ENCODE data around the gene USP54. TPM values are rescaled to one million over a fixed set of nuclear protein-coding genes. Genes with fewer than 3 reads are reported as not detected.

The USP54 gene
- total RNA-seq, 1 donor from 2014 or later, result 16.4 TPM

GRCh38 chr10:73537709-73538108, 53.4 kb downstream of the USP54 start:
- no peak for DNase-seq (ENCODE audit: extremely low read depth, low read depth, low spot score)

DNA sequence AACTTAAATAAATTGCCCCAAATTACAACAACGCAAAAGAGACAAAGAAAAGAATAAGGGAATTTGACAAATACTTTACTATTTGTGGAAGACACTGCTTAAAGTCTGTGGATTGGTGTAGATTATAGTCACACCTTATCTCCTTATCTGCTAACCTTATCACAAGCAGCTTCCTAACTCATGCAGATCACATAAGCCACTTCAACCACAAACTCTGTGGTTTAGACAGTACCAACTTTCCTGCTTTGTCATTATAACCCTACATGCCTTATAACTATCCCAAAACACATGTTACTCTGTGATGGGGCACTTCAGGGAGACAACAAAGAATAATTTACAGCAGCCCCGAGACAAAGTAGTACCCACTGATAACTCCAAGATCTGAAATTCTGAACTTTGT, 53.9 kb downstream of the USP54 start:
- DNase-seq (ENCODE audit: extremely low read depth, low read depth, low spot score), result no peak

GRCh38 chr10:73534857-73535256, 56.3 kb downstream of the USP54 start:
- no peak for DNase-seq (ENCODE audit: extremely low read depth, low read depth, low spot score)

DNA sequence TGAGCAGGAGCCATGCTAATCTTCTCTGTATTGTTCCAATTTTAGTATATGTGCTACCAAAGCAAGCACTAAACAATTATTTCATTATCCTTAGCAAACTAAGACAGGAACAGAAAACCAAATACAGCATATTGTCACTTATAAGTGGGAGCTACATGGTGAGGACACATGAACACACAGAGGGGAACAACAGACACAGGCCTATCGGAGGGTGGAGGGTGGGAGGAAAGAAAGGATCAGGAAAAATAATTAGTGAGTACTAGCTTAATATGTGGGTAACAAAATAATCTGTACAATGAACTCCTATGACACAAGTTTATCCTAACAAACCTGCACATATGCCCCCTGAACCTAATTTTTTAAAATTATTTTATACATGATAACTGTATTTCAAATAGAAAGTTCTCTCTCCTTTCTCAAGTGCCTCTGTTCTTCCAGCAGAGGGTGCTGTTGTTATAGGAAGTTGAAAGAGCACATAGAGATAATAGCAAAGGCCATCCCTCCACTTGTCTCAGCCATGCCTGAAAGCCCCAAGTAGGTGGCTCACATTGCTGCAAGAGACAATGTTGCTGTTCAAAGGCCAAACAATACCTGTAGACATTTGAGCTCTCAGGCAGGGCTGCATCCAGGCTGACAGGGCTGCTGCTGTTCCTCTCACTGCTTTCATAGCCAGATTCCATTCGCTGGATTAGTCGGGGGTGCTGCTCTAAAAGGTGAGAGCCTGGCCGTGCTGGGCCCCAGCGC, 61.9 kb downstream of the USP54 start:
- DNase-seq (ENCODE audit: extremely low read depth, low read depth, low spot score), result peak; percentile 61

GRCh38 chr10:73522263-73522662, 68.9 kb downstream of the USP54 start:
- no peak for DNase-seq (ENCODE audit: extremely low read depth, low read depth, low spot score)

- DNase-seq (ENCODE audit: extremely low read depth, low read depth, low spot score), result no peak
These were observed 71.8 kb downstream of the USP54 start for GRCh38 chr10:73519336-73519735.

GRCh38 chr10:73517166-73517888, 73.8 kb downstream of the USP54 start:
- DNase-seq (ENCODE audit: extremely low read depth, low read depth, low spot score), result no peak

DNA sequence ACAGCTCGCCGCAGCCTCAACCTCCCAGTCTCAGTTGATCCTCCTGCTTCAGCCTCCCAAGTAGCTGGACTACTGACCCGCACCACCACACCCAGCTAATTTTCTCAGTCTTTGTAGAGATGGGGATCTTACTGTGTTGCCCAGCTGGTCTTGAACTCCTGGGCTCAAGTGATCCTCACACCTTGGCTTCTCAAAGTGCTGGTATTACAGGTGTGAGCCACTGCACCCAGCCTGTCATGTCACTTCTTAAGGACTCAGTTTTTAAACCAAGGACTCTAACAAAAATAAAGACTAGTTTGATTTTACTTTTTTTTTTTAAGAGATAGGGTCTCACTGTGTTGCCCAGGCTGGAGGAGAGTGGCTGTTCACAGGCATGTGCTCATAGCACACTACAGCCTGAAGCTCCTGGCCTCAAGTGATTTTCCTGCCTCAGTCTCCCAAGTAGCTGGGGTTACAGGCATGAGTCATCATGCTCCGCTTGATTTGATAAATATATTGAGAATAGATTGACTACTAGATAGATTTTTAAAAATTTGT, 78.9 kb downstream of the USP54 start:
- no peak for DNase-seq (ENCODE audit: extremely low read depth, low read depth, low spot score)

DNA sequence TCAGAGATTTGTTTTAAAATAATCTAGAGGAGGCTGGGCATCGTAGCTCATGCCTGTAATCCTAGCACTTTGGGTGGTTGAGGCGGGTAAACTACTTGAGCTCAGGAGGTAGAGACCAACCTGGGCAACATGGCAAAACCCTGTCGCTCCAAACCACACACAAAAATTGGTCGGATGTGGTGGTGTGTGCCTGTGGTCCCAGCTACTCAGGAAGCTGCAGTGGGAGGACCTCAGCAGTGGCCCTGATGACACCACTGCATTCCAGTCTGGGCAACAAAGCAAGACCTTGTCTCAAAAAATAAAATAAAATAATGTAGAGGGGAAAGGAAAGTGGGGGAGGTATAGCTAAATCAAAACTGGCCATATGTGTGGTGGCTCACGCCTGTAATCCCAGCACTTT, 81.4 kb downstream of the USP54 start:
- DNase-seq (ENCODE audit: extremely low read depth, low read depth, low spot score), result no peak

- no peak for DNase-seq (ENCODE audit: extremely low read depth, low read depth, low spot score)
These were observed 84.7 kb downstream of the USP54 start for GRCh38 chr10:73506491-73506890.

DNA sequence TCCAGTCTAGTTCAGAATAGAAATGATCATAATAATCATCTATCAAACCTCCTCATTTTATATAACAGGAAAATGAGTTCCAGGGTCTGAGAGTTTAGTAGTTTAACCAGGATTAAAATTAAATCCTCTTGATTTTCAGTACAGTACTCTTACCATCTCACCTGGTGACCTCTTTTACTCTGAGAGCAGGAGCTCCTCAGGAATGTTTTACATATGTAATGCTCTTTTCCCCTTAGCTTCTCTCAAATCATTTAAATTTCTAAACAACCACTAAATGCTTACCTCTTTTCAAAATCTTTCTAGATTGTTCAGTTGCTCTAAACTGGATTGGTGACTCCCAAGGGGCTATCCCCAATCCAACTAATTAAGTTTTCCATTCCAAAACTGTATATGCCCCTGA, 85.1 kb downstream of the USP54 start:
- no peak for DNase-seq (ENCODE audit: extremely low read depth, low read depth, low spot score)

DNA sequence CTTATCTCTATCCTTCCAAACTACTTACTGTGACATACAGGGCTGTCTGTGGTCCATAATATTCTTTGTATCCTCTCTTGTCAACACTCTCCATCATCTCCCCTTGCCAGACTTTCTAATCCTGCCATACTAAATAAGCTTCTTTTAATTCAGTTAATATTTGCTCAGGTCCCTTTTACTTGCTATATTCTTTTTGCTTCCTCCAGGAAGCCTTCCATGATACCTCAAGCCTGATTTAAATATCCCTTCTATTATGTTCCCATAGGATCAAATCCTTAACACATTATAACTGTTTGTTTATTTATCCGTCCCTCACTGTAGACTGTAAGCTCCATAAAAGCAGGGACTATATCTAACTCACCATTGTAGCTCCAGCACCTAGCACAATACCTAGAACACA, 88.1 kb downstream of the USP54 start:
- DNase-seq (ENCODE audit: extremely low read depth, low read depth, low spot score), result no peak

- no peak for DNase-seq (ENCODE audit: extremely low read depth, low read depth, low spot score)
These were observed 89.5 kb downstream of the USP54 start for GRCh38 chr10:73501651-73502050.

- DNase-seq (ENCODE audit: extremely low read depth, low read depth, low spot score), result no peak
These were observed 93.5 kb downstream of the USP54 start for GRCh38 chr10:73497623-73498022.

GRCh38 chr10:73495884-73496674, 95.1 kb downstream of the USP54 start, which contains the start of gene PPP3CB:
TSS of gene PPP3CB (minus strand) at chr10:73496024. CDS start at chr10:73495889, 135 bp downstream.
- DNase-seq (ENCODE audit: extremely low read depth, low read depth, low spot score), result peak; percentile 82

DNA sequence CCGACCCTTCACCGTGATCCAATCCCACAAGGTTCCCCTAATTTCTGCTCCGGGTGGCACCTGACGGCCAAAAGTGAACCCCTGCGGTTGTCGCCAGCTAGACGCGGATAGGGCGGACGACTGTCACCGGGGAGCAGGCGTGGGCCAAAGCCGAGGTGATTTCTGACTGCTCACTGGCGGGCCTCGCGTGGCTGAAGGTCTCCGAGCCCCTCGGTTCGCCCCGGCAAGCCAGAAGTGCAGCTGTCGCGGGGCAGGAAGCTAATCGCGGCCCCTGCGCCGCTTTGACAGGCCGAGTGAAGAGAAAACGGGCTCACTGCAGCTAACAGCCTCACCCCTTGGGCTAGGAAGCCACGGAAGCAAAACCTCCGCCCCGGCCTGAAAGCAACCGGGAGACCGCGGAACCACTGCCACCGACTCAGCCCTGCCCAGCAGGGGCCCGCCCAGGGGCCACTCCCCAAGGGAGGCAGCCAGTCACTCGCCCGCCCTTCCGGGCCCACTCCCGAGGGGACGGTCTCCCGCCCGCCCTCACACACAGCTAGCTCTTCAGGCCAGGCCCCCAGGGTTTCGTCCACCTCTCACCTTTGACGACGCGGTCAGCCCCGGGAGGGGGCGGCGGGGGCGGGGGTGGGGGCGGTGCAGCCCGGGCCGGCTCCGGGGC, 95.8 kb downstream of the USP54 start:
- DNase-seq (ENCODE audit: extremely low read depth, low read depth, low spot score), result no peak

DNA sequence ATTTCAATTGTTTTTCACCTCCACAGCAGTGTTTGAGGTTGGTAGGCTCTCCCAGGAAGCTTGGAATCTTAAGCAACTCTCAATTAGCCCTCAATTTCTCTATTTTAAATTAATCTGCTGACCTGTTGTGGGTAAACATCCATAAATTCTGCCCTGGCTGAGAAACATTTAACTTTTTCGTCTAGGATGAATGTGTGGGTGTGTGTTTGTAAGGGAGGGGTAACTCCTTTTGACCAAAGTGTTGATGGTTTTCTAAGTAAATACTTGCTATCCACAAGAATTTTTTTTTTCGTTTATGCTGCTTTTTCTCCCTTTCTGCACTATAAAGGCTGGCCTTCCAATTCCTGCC, 96.3 kb downstream of the USP54 start:
- DNase-seq (ENCODE audit: extremely low read depth, low read depth, low spot score), result no peak

DNA sequence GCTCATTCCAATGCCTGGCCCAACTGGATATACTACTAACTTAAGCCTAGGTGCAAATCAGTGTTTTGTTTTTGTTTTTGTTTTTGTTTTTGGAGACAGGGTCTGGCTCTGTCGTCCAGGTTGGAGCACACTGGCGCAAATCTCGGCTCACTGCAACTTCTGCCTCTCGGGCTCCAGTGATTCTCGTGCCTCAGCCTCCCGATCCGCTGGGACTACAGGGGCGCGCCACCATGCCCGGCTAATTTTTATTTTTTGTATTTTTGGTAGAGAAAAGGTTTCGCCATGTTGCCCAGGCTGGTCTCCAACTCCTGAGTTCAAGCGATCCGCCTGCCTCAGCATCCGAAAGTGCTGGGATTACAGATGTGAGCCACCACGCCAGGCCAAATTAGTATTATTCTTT, 96.9 kb downstream of the USP54 start:
- no peak for DNase-seq (ENCODE audit: extremely low read depth, low read depth, low spot score)

GRCh38 chr10:73493781-73494180, 97.4 kb downstream of the USP54 start:
- no peak for DNase-seq (ENCODE audit: extremely low read depth, low read depth, low spot score)

DNA sequence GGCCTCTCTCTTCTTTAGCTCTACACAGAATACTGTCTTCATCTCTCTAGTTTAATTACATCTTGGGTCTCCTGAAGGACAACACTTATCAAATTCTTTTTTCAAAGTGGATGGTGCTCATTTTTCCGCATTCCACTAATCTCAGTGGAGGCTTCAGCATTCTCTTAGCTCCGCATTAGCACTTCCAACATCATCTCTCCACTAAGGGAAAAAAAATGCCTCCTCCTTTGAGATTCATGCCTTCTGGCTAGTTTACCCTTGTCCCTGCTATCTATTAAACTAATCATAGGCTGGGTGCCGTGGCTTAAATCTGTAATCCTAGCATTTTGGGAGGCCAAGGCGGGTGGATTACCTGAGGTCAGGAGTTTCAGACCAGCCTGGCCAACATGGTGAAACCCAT, 104.5 kb downstream of the USP54 start:
- no peak for DNase-seq (ENCODE audit: extremely low read depth, low read depth, low spot score)

DNA sequence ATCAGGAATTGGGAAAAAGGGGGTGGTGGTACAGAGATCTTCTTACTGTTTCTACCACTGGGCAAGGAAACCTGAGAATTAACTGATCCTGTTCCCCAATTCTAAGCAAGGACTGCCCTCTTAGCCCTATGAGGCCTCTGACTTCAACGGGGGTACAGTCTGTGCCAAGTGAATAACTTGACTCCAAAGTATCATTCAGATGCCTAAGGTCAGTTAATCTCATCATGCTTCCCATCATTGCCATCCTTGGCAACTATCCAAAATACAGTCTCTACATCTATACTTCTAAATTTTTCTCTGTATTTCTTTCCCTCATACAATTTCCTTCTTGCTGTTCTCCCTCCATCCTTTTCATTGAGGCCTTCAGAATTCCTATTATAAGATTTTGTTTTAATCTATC, 105.8 kb downstream of the USP54 start:
- no peak for DNase-seq (ENCODE audit: extremely low read depth, low read depth, low spot score)

All from glomerular endothelial cell (primary cell).